ENCODE results near the gene ARL14EP.

The ARL14EP gene

GRCh38 chr11:30322826-30323710 lies at the start of gene ARL14EP:
TSS of gene ARL14EP (plus strand) at chr11:30323104. CDS start at chr11:30330949, 7,845 bp downstream.
- DNase-seq = peak; percentile 85 to 89

- no peak for DNase-seq
Measured at GRCh38 chr11:30277176-30277575, 45.7 kb upstream of the ARL14EP start.

GRCh38 chr11:30279796-30280195 lies 43.1 kb upstream of the ARL14EP start:
- no peak for DNase-seq

- no peak for DNase-seq
Measured at GRCh38 chr11:30281476-30282288, 41.2 kb upstream of the ARL14EP start.

GRCh38 chr11:30282289-30282631 lies 40.6 kb upstream of the ARL14EP start:
- DNase-seq = no peak

GRCh38 chr11:30284836-30285235 lies 38.1 kb upstream of the ARL14EP start:
- DNase-seq = no peak

- no peak for DNase-seq
Measured at GRCh38 chr11:30285416-30286121, 37.3 kb upstream of the ARL14EP start.

GRCh38 chr11:30291331-30291730 lies 31.6 kb upstream of the ARL14EP start:
- DNase-seq = no peak

GRCh38 chr11:30292545-30292944 lies 30.4 kb upstream of the ARL14EP start:
- no peak for DNase-seq

GRCh38 chr11:30295178-30295885 lies 27.6 kb upstream of the ARL14EP start:
- DNase-seq = no peak

GRCh38 chr11:30304620-30305019 lies 18.3 kb upstream of the ARL14EP start:
- DNase-seq = no peak

GRCh38 chr11:30310623-30311022 lies 12.3 kb upstream of the ARL14EP start:
- no peak for DNase-seq

GRCh38 chr11:30311189-30311588 lies 11.7 kb upstream of the ARL14EP start:
- no peak for DNase-seq

GRCh38 chr11:30312243-30312642 lies 10.7 kb upstream of the ARL14EP start:
- DNase-seq = no peak

GRCh38 chr11:30313580-30313979 lies 9.3 kb upstream of the ARL14EP start:
- DNase-seq = no peak

- no peak for DNase-seq
Measured at GRCh38 chr11:30314625-30315024, 8.3 kb upstream of the ARL14EP start.

GRCh38 chr11:30316237-30316636 lies 6.7 kb upstream of the ARL14EP start:
- no peak for DNase-seq

GRCh38 chr11:30317030-30317429 lies 5.9 kb upstream of the ARL14EP start:
- DNase-seq = no peak

GRCh38 chr11:30321321-30321720 lies 1.6 kb upstream of the ARL14EP start:
- no peak for DNase-seq

GRCh38 chr11:30322191-30322590 lies 713 bp upstream of the ARL14EP start:
- no peak for DNase-seq

GRCh38 chr11:30326114-30326778 lies 3.3 kb downstream of the ARL14EP start:
- no peak for DNase-seq

- no peak for DNase-seq
Measured at GRCh38 chr11:30326906-30327305, 4.0 kb downstream of the ARL14EP start.

All from stimulated activated CD4-positive, alpha-beta T cell treated with anti-CD3 and anti-CD28 coated beads, Interleukin-4, amount 100 ng/mL, for 4 hours (primary cell).